Calu3 (cell line): ENCODE measurements around the gene LRRC42. TPM values are rescaled to one million over a fixed set of nuclear protein-coding genes. Genes with fewer than 3 reads are reported as not detected.

Experiments used
- BruUV-seq: library from RNA; stranded (reverse); fragments of 400-500 nt; replicated peaks from 2 replicates; lab custom pipeline; 2021; lab: Mats Ljungman, UMichigan
- CTCF ChIA-PET: fragments of 300-600 bp; sonication (Branson Sonifier 250); formaldehyde crosslinking; loops from one replicate; lab custom pipeline; 2022; ENCODE audit warnings: antibody characterized with exemption; lab: Charles Lee
- DNase-seq: peaks from one replicate; pipeline ENCODE4 v3.0.0; 2022
- H3K27ac Mint-ChIP-seq: one replicate; pipeline ENCODE4 v1.8.0; 2022; ENCODE audit warnings: mixed read lengths; ENCODE audit not compliant: unreplicated experiment
- H3K27me3 Mint-ChIP-seq: one replicate; pipeline ENCODE4 v1.8.0; 2022; ENCODE audit warnings: mixed read lengths; ENCODE audit not compliant: unreplicated experiment
- H3K36me3 Mint-ChIP-seq: one replicate; pipeline ENCODE4 v1.8.0; 2022; ENCODE audit warnings: mild to moderate bottlenecking, moderate library complexity, mixed read lengths; ENCODE audit not compliant: insufficient read depth, unreplicated experiment
- H3K4me1 Mint-ChIP-seq: one replicate; pipeline ENCODE4 v1.8.0; 2022; ENCODE audit warnings: mild to moderate bottlenecking, low read depth, mixed read lengths; ENCODE audit not compliant: unreplicated experiment
- H3K4me3 Mint-ChIP-seq: one replicate; pipeline ENCODE4 v1.8.0; 2022; ENCODE audit warnings: mild to moderate bottlenecking, low read depth, moderate library complexity, mixed read lengths; ENCODE audit not compliant: unreplicated experiment
- H3K9me3 Mint-ChIP-seq: one replicate; pipeline ENCODE4 v1.8.0; 2022; ENCODE audit warnings: low read depth, mixed read lengths; ENCODE audit not compliant: unreplicated experiment
- intact Hi-C: fragments of 100-400 bp; cut with micrococcal nuclease; formaldehyde crosslinking; loops from one replicate; pipeline ENCODE4 v1.10.0; 2022; ENCODE audit not compliant: unreplicated experiment
- total RNA-seq: library from RNA; stranded (reverse); gene quantifications from 2 replicates; pipeline ENCODE4 v1.2.3, GENCODE V29; 2022
- TF ChIP-seq, protein P1 (sequence below): fragments of 200-600 bp; IDR thresholded peaks from one replicate; pipeline ENCODE4 v1.8.0; 2022; ENCODE audit warnings: antibody characterized with exemption; ENCODE audit not compliant: unreplicated experiment

LRRC42 gene
- total RNA-seq, 1 experiment from 2014 or later: 24.9 TPM

DNA sequence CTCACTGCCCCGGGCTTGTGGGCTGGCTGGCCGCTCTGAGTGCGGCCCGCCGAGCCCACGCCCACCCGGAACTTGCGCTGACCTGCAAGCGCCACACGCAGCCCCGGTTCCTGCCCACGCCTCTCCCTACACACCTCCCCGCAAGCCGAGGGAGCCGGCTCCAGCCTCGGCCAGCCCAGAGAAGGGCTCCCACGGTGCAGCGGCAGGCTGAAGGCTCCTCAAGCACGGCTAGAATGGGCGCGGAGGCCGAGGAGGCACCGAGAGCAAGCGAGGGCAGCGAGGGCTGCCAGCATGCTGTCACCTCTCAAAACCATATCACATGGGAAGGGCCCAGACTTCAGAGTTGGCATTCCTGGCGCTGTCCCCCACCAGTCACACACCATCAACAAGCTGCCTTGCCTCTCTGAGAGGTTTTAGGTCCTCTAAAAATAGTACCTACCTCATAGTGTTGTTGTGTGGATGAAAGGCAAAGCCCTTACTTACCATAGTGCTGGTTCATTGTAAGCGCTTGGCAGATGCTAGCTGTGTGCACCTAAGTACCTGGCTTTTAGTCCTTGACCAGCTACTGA is 58.4 kb downstream of the LRRC42 start:
- Mint-ChIP-seq H3K27ac (no peak overlapping the region), H3K4me1 (no peaks in the 10 kb centered on the region), H3K9me3 (no peaks in the 10 kb centered on the region), H3K4me3 (no peak overlapping the region), H3K27me3 (peaks cover 65% of the 10 kb centered on the region), H3K36me3 (no peaks in the 10 kb centered on the region)
- DNase-seq: no peak
- TF ChIP-seq, protein P1, sequence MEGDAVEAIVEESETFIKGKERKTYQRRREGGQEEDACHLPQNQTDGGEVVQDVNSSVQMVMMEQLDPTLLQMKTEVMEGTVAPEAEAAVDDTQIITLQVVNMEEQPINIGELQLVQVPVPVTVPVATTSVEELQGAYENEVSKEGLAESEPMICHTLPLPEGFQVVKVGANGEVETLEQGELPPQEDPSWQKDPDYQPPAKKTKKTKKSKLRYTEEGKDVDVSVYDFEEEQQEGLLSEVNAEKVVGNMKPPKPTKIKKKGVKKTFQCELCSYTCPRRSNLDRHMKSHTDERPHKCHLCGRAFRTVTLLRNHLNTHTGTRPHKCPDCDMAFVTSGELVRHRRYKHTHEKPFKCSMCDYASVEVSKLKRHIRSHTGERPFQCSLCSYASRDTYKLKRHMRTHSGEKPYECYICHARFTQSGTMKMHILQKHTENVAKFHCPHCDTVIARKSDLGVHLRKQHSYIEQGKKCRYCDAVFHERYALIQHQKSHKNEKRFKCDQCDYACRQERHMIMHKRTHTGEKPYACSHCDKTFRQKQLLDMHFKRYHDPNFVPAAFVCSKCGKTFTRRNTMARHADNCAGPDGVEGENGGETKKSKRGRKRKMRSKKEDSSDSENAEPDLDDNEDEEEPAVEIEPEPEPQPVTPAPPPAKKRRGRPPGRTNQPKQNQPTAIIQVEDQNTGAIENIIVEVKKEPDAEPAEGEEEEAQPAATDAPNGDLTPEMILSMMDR: no peak
- CTCF ChIA-PET: interaction anchor here (0.6 to 1.2 kb wide), 4 partner anchors 15 to 305 kb away, joined by 3 to 4 read pairs (median 3); no protein-coding TSS in a partner anchor
- BruUV-seq: no TSS peak
- intact Hi-C loops: no loop called here

DNA sequence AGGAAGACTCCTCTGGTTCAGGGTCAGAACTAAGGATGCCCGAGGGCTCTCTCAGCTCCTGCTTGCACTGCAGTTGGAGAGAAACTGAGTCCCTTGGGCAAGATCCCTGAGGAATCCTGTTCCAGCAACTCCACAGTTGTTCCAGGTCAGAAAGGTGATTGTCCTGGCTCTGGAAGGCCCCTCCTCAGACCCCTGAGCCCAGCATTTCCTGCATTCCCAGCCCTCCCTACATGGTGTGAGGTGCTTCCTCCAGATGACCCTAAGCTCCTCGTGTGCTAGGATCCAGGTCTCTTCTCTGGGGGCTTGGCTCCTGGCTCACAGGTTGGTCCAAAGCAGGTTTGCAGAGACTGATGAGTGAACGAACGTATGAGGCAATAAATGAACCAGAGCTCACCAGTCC is 60.4 kb downstream of the LRRC42 start:
- intact Hi-C loops: no loop called here
- H3K27me3 Mint-ChIP-seq: peaks cover 85% of the 10 kb centered on the region
- no peak overlapping the region for H3K4me3 Mint-ChIP-seq
- no peaks in the 10 kb centered on the region for H3K36me3 Mint-ChIP-seq
- CTCF ChIA-PET: no interaction called here
- no TSS peak for BruUV-seq
- no peaks in the 10 kb centered on the region for H3K4me1 Mint-ChIP-seq
- H3K27ac Mint-ChIP-seq: no peak overlapping the region
- no peaks in the 10 kb centered on the region for H3K9me3 Mint-ChIP-seq
- TF ChIP-seq, protein P1: no peak
- DNase-seq: no peak

- Mint-ChIP-seq H3K4me3 (no peak overlapping the region), H3K9me3 (no peaks in the 10 kb centered on the region), H3K27ac (no peak overlapping the region), H3K27me3 (peaks cover 85% of the 10 kb centered on the region), H3K4me1 (no peaks in the 10 kb centered on the region), H3K36me3 (no peaks in the 10 kb centered on the region)
- BruUV-seq: no TSS peak
- CTCF ChIA-PET: no interaction called here
- TF ChIP-seq, protein P1: no peak
- intact Hi-C loops: no loop called here
- DNase-seq: no peak
Observed at GRCh38 chr1:54007613-54008012, 61.5 kb downstream of the LRRC42 start.

GRCh38 chr1:54008876-54009275 is 62.7 kb downstream of the LRRC42 start:
- Mint-ChIP-seq H3K4me3 (no peak overlapping the region), H3K36me3 (no peaks in the 10 kb centered on the region), H3K9me3 (no peaks in the 10 kb centered on the region), H3K27me3 (peaks cover 90% of the 10 kb centered on the region), H3K4me1 (peaks cover 9% of the 10 kb centered on the region), H3K27ac (no peak overlapping the region)
- CTCF ChIA-PET: no interaction called here
- no peak for DNase-seq
- intact Hi-C loops: no loop called here
- TF ChIP-seq, protein P1: no peak
- no TSS peak for BruUV-seq
